A549 (cell line): ENCODE results near the gene ADCY7.

Experiments used
- CTCF ChIP-seq: fragments of >200 bp; sonication (Bioruptor Twin); formaldehyde crosslinking; IDR thresholded peaks from 3 replicates; pipeline ENCODE4 v1.5.1; 2016
- POLR2A ChIP-seq: IDR thresholded peaks from 2 replicates; pipeline ENCODE4 v1.6.1; 2012; ENCODE audit warnings: mild to moderate bottlenecking, low read length
- POLR2AphosphoS2 ChIP-seq: conservative IDR thresholded peaks from 2 replicates; pipeline ENCODE4 v1.6.1; 2012; ENCODE audit warnings: low read length, improper control_type of control experiment, inconsistent platforms
- RARB ChIP-seq: fragments of 250-450 bp; sonication (Bioruptor Pico); IDR thresholded peaks from 2 replicates; pipeline ENCODE4 v1.8.0; 2021; ENCODE audit warnings: mild to moderate bottlenecking, moderate library complexity
- SMC3 ChIP-seq: fragments of >200 bp; sonication (Bioruptor Twin); formaldehyde crosslinking; IDR thresholded peaks from 3 replicates; pipeline ENCODE4 v1.6.1; 2018; ENCODE audit warnings: inconsistent platforms

DNA sequence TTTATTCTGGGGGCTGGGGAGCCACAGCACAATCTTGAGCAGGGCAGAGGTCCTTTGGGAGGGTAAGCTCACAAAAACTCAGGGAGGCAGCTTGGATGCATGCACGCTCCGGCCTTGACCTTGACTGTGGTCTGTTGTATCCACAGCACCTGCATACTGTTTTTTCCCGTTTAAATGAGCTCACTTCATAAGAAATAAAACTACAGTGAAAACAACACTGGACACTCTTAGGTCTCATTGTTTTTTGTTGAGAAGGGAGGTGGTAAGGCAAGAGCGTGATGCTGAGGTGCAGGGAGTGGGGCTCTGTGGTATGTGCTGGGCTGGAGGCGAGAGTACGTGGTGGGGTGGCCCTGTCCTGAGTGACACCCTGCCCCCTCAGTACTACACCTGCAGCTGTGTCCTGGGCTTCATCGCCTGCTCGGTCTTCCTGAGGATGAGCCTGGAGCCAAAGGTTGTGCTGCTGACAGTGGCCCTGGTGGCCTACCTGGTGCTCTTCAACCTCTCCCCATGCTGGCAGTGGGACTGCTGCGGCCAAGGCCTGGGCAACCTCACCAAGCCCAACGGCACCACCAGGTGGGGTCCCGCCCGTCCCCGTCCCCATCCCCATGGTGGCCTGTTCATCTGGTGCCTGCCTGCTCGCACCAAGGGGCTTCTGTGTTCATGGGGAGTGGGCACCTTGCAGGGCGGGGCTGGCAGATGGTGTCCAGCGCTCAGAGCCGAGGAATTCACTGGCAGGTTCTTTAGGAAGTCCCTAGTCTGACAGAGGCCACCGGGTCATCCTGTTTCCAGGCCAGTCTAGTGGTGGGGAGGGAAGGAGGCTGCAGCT lies 44.2 kb downstream of the ADCY7 start:
- TF ChIP-seq CTCF (no peak), POLR2A (no peak), RARB (CRISPR knock-in tag) (no peak), SMC3 (no peak), POLR2AphosphoS2 (no peak)
